Measurements from ENCODE around the gene RPL18A.

Gene RPL18A

DNA sequence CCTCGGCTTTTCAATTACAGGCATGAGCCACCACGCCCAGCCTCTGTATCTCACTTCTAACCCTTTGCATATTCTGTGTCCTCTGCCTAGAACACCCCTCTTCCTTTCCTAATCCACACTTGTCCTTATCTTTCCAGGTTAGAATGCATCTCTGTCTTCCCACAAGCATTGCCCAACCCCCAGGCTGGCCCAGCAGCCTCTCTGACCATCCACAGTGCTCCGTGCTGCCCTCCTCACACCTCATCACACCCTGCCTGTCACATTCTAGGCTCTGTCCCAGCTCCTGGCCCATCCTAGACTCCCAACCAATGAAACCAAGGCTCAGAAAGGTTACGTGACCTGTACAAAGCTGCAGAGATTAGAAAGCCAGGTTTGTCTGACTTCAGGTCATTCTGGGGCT, 23.2 kb upstream of the RPL18A start:
- CTCF ChIA-PET = no interaction called here

DNA sequence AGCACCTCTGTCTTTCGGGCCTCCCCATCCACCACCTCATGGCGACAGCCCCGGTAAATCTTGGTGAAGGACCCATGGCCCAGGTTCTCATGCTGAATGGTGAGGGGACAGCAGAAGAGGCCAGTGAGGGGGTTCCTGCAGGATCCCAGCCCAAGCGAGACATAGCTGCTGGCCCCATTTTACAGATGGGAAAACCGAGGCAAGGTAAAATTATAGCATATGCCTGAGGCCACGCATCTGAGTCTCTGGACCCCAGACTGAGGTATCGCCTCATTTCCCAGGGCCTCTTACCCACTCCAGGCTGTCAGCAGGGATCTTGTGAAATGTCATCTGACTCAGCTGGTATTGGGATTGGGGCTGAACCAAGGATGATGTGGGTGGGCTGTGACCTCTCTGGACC, 21.7 kb upstream of the RPL18A start:
- TF ChIP-seq, protein P1, sequence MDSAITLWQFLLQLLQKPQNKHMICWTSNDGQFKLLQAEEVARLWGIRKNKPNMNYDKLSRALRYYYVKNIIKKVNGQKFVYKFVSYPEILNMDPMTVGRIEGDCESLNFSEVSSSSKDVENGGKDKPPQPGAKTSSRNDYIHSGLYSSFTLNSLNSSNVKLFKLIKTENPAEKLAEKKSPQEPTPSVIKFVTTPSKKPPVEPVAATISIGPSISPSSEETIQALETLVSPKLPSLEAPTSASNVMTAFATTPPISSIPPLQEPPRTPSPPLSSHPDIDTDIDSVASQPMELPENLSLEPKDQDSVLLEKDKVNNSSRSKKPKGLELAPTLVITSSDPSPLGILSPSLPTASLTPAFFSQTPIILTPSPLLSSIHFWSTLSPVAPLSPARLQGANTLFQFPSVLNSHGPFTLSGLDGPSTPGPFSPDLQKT (IDR thresholded peaks at IDR 0.05; ENCODE audit: borderline replicate concordance, low read depth, low read length) = no peak
- TF ChIP-seq ZNF223 (tag by site-specific recombination; IDR thresholded peaks at IDR 0.05) (no peak), KLF8 (tag by site-specific recombination; IDR thresholded peaks at IDR 0.05) (no peak), ZNF626 (tag by site-specific recombination; IDR thresholded peaks at IDR 0.05) (no peak), ZNF513 (tag by site-specific recombination; IDR thresholded peaks at IDR 0.05) (no peak), ZNF266 (tag by site-specific recombination; IDR thresholded peaks at IDR 0.05; ENCODE audit: low read depth) (no peak), ZNF776 (tag by site-specific recombination; IDR thresholded peaks at IDR 0.05; ENCODE audit: borderline replicate concordance) (no peak), ZNF629 (tag by site-specific recombination; IDR thresholded peaks at IDR 0.05) (no peak), ZNF658 (tag by site-specific recombination; IDR thresholded peaks at IDR 0.05) (no peak), ZNF544 (tag by site-specific recombination; IDR thresholded peaks at IDR 0.05) (no peak)
- TF ChIP-seq, protein P2, sequence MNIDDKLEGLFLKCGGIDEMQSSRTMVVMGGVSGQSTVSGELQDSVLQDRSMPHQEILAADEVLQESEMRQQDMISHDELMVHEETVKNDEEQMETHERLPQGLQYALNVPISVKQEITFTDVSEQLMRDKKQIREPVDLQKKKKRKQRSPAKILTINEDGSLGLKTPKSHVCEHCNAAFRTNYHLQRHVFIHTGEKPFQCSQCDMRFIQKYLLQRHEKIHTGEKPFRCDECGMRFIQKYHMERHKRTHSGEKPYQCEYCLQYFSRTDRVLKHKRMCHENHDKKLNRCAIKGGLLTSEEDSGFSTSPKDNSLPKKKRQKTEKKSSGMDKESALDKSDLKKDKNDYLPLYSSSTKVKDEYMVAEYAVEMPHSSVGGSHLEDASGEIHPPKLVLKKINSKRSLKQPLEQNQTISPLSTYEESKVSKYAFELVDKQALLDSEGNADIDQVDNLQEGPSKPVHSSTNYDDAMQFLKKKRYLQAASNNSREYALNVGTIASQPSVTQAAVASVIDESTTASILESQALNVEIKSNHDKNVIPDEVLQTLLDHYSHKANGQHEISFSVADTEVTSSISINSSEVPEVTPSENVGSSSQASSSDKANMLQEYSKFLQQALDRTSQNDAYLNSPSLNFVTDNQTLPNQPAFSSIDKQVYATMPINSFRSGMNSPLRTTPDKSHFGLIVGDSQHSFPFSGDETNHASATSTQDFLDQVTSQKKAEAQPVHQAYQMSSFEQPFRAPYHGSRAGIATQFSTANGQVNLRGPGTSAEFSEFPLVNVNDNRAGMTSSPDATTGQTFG (tag by site-specific recombination; IDR thresholded peaks at IDR 0.05; ENCODE audit: borderline replicate concordance) = no peak
- H3K27ac ChIP-seq (ENCODE audit: extremely low read depth, low read depth, low read length) = no peak overlapping the region
- H3K4me1 ChIP-seq (ENCODE audit: control insufficient read depth, insufficient read depth, low read length) = no peaks in the 10 kb centered on the region
- no peaks in the 10 kb centered on the region for H3K36me3 ChIP-seq (ENCODE audit: control insufficient read depth in 2 of 2, insufficient read depth in 1 of 2, low read length in 2 of 2)
- no peaks in the 10 kb centered on the region for H3K9me3 ChIP-seq (ENCODE audit: control insufficient read depth, insufficient read depth, low read depth, low read length)
- no peak overlapping the region for H3K4me3 ChIP-seq (ENCODE audit: low read depth, low read length)
- POLR2A ChIA-PET = interaction anchor here (0.7 kb wide), 1 partner anchor 683 kb away, joined by 3 read pairs; no protein-coding TSS in a partner anchor
- CTCF ChIA-PET = interaction anchor here (0.6 kb wide), 1 partner anchor 366 kb away, joined by 4 read pairs; no protein-coding TSS in a partner anchor

More for the DNA sequence above, 23.2 kb upstream of the RPL18A start:
- TF ChIP-seq, protein P3, sequence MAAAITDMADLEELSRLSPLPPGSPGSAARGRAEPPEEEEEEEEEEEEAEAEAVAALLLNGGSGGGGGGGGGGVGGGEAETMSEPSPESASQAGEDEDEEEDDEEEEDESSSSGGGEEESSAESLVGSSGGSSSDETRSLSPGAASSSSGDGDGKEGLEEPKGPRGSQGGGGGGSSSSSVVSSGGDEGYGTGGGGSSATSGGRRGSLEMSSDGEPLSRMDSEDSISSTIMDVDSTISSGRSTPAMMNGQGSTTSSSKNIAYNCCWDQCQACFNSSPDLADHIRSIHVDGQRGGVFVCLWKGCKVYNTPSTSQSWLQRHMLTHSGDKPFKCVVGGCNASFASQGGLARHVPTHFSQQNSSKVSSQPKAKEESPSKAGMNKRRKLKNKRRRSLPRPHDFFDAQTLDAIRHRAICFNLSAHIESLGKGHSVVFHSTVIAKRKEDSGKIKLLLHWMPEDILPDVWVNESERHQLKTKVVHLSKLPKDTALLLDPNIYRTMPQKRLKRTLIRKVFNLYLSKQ (tag by site-specific recombination; IDR thresholded peaks at IDR 0.05; ENCODE audit: borderline replicate concordance) = no peak
- TF ChIP-seq ZNF23 (tag by site-specific recombination; IDR thresholded peaks at IDR 0.05; ENCODE audit: borderline replicate concordance) (no peak), ZNF747 (tag by site-specific recombination; IDR thresholded peaks at IDR 0.05) (no peak), ZBTB17 (tag by site-specific recombination; IDR thresholded peaks at IDR 0.05) (no peak), ZNF548 (tag by site-specific recombination; IDR thresholded peaks at IDR 0.05) (no peak), ZNF600 (tag by site-specific recombination; IDR thresholded peaks at IDR 0.05) (no peak), ZNF140 (tag by site-specific recombination; IDR thresholded peaks at IDR 0.05) (no peak), ZNF792 (tag by site-specific recombination; IDR thresholded peaks at IDR 0.05) (no peak), ZNF37A (tag by site-specific recombination; IDR thresholded peaks at IDR 0.05) (no peak), OVOL3 (tag by site-specific recombination; IDR thresholded peaks at IDR 0.05) (no peak), ZNF76 (tag by site-specific recombination; IDR thresholded peaks at IDR 0.05; ENCODE audit: borderline replicate concordance, low read depth) (no peak), WT1 (tag by site-specific recombination; IDR thresholded peaks at IDR 0.05) (no peak), SALL2 (tag by site-specific recombination; IDR thresholded peaks at IDR 0.05; ENCODE audit: borderline replicate concordance) (no peak), SCRT1 (tag by site-specific recombination; IDR thresholded peaks at IDR 0.05; ENCODE audit: borderline replicate concordance) (no peak), ZNF513 (tag by site-specific recombination; IDR thresholded peaks at IDR 0.05) (no peak), ZBTB7A (tag by site-specific recombination; IDR thresholded peaks at IDR 0.05; ENCODE audit: low read depth) (no peak)
- TF ChIP-seq, protein P4, sequence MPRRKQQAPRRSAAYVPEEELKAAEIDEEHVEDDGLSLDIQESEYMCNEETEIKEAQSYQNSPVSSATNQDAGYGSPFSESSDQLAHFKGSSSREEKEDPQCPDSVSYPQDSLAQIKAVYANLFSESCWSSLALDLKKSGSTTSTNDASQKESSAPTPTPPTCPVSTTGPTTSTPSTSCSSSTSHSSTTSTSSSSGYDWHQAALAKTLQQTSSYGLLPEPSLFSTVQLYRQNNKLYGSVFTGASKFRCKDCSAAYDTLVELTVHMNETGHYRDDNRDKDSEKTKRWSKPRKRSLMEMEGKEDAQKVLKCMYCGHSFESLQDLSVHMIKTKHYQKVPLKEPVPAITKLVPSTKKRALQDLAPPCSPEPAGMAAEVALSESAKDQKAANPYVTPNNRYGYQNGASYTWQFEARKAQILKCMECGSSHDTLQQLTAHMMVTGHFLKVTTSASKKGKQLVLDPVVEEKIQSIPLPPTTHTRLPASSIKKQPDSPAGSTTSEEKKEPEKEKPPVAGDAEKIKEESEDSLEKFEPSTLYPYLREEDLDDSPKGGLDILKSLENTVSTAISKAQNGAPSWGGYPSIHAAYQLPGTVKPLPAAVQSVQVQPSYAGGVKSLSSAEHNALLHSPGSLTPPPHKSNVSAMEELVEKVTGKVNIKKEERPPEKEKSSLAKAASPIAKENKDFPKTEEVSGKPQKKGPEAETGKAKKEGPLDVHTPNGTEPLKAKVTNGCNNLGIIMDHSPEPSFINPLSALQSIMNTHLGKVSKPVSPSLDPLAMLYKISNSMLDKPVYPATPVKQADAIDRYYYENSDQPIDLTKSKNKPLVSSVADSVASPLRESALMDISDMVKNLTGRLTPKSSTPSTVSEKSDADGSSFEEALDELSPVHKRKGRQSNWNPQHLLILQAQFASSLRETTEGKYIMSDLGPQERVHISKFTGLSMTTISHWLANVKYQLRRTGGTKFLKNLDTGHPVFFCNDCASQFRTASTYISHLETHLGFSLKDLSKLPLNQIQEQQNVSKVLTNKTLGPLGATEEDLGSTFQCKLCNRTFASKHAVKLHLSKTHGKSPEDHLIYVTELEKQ (tag by site-specific recombination; IDR thresholded peaks at IDR 0.05; ENCODE audit: borderline replicate concordance) = no peak
- no peak overlapping the region for H3K4me3 ChIP-seq (ENCODE audit: low read depth, low read length)
- H3K27ac ChIP-seq (ENCODE audit: extremely low read depth, low read depth, low read length) = no peak overlapping the region
- POLR2A ChIA-PET = no interaction called here
- no peaks in the 10 kb centered on the region for H3K4me1 ChIP-seq (ENCODE audit: control insufficient read depth, insufficient read depth, low read length)
- no peaks in the 10 kb centered on the region for H3K36me3 ChIP-seq (ENCODE audit: control insufficient read depth in 2 of 2, insufficient read depth in 1 of 2, low read length in 2 of 2)
- H3K9me3 ChIP-seq (ENCODE audit: control insufficient read depth, insufficient read depth, low read depth, low read length) = no peaks in the 10 kb centered on the region

All from HEK293 (cell line).